ENCODE measurements around the gene KIAA1549. TPM values are rescaled to one million over a fixed set of nuclear protein-coding genes. Genes with fewer than 3 reads are reported as not detected.
A peak's percentile ranks its signal among the peaks of the same experiment; 100 is the strongest.

Gene KIAA1549
- total and polyA plus RNA-seq, 2 donors (not counting 1 experiment from before 2014, with no cell fraction given): under 0.01 to 0.52 TPM

- Histone ChIP-seq H3K4me3 (ENCODE audit: control extremely low read depth in 1 of 5, extremely low read depth in 1 of 5, insufficient read depth in 1 of 5, low read depth in 2 of 5, low read length in 4 of 5) (no peak overlapping the region), H3K9me3 (ENCODE audit: control extremely low read depth in 1 of 3, control insufficient read depth in 2 of 3, insufficient read depth in 1 of 3, low read length in 2 of 3) (no peaks in the 10 kb centered on the region), H3K4me2 (replicated peaks; ENCODE audit: low read depth, low read length, poor library complexity, severe bottlenecking) (no peak overlapping the region), H3K27ac (ENCODE audit: low read length in 2 of 2) (no peak overlapping the region), H4K20me1 (ENCODE audit: control insufficient read depth, insufficient read depth, low read length, poor library complexity, severe bottlenecking) (no peaks in the 10 kb centered on the region), H3K79me2 (ENCODE audit: control insufficient read depth, insufficient read depth, low read length) (no peaks in the 10 kb centered on the region), H3K4me1 (ENCODE audit: control insufficient read depth in 2 of 2, insufficient read depth in 2 of 2, low read length in 2 of 2) (peaks cover 0 to 3% of the 10 kb centered on the region in 2 donors), H2AFZ (ENCODE audit: insufficient read depth, low read depth, low read length, poor library complexity, severe bottlenecking) (no peak overlapping the region), H3K9ac (ENCODE audit: low read length) (no peak overlapping the region), H3K36me3 (replicated peaks in 1 of 2; ENCODE audit: control extremely low read depth in 1 of 2, control insufficient read depth in 1 of 2, extremely low read depth in 1 of 2, insufficient read depth in 2 of 2, low read length in 1 of 2) (no peaks in the 10 kb centered on the region), H3K27me3 (replicated peaks in 1 of 4; ENCODE audit: control extremely low read depth in 1 of 4, control insufficient read depth in 3 of 4, insufficient read depth in 4 of 4, low read length in 3 of 4) (peaks cover 0 to 2% (median 0%) of the 10 kb centered on the region in 4 experiments)
- Mint-ChIP-seq H3K27ac (no peak overlapping the region), H3K4me1 (peaks cover 4% of the 10 kb centered on the region), H3K9me3 (ENCODE audit: insufficient read depth) (no peaks in the 10 kb centered on the region), H3K4me3 (no peak overlapping the region), H3K27me3 (peaks cover 15% of the 10 kb centered on the region)
- no peak for DNase-seq
- ChIA-PET POLR2A (no interaction called here), CTCF (interaction anchor here (1.1 to 6.7 kb wide), 5 partner anchors 12 to 108 kb away, joined by 3 to 85 read pairs (median 8); partner anchors contain the start of gene ZC3HAV1L)
- no peak for TF ChIP-seq CTCF (IDR thresholded peaks at IDR 0.05)
- no peak for TF ChIP-seq EZH2 (IDR thresholded peaks at IDR 0.05; ENCODE audit: borderline replicate concordance, insufficient read depth, low read depth, low read length, poor library complexity, severe bottlenecking)
- ATAC-seq (ENCODE audit: low read depth): no peak
- no CpG with 5 or more reads among the region's 3 CpGs for WGBS (ENCODE audit: insufficient coverage)
- intact Hi-C loops (cut with micrococcal nuclease): no loop called here
Measured at GRCh38 chr7:139018910-139019309, 37.7 kb upstream of the KIAA1549 start.

- CTCF ChIA-PET: interaction anchor here (0.8 to 6.7 kb wide), 21 partner anchors 8 to 601 kb away, joined by 3 to 85 read pairs (median 4); a partner anchor contains a TSS
- POLR2A ChIA-PET: no interaction called here
- no peaks in the 10 kb centered on the region for H3K36me3 ChIP-seq (replicated peaks in 1 of 2; ENCODE audit: control extremely low read depth in 1 of 2, control insufficient read depth in 1 of 2, extremely low read depth in 1 of 2, insufficient read depth in 2 of 2, low read length in 1 of 2)
- Mint-ChIP-seq H3K27ac (no peak overlapping the region), H3K9me3 (ENCODE audit: insufficient read depth) (no peaks in the 10 kb centered on the region), H3K4me3 (no peak overlapping the region), H3K4me1 (peaks cover 4% of the 10 kb centered on the region), H3K27me3 (peaks cover 20% of the 10 kb centered on the region)
- TF ChIP-seq CTCF (IDR thresholded peaks at IDR 0.05): peak; percentile 66
- no peak for TF ChIP-seq EZH2 (IDR thresholded peaks at IDR 0.05; ENCODE audit: borderline replicate concordance, insufficient read depth, low read depth, low read length, poor library complexity, severe bottlenecking)
- WGBS (ENCODE audit: insufficient coverage): 24% methylated on average over 5 of the region's 7 CpGs
- intact Hi-C loops (cut with micrococcal nuclease): loop anchor here (1.0 kb wide), 1 partner anchor 58 kb away; no protein-coding TSS in a partner anchor
- no peaks in the 10 kb centered on the region for H3K79me2 ChIP-seq (ENCODE audit: control insufficient read depth, insufficient read depth, low read length)
- H3K27me3 ChIP-seq (replicated peaks in 1 of 4; ENCODE audit: control extremely low read depth in 1 of 4, control insufficient read depth in 3 of 4, insufficient read depth in 4 of 4, low read length in 3 of 4): peaks cover 0 to 2% (median 0%) of the 10 kb centered on the region in 4 experiments
- no peak overlapping the region for H3K4me3 ChIP-seq (ENCODE audit: control extremely low read depth in 1 of 5, extremely low read depth in 1 of 5, insufficient read depth in 1 of 5, low read depth in 2 of 5, low read length in 4 of 5)
- H3K4me1 ChIP-seq (ENCODE audit: control insufficient read depth in 2 of 2, insufficient read depth in 2 of 2, low read length in 2 of 2): peaks cover 0 to 3% of the 10 kb centered on the region in 2 donors
- DNase-seq (peak; percentile 66), ATAC-seq (ENCODE audit: low read depth) (peak; percentile 78)
- no peak overlapping the region for H3K9ac ChIP-seq (ENCODE audit: low read length)
- no peaks in the 10 kb centered on the region for H4K20me1 ChIP-seq (ENCODE audit: control insufficient read depth, insufficient read depth, low read length, poor library complexity, severe bottlenecking)
- no peaks in the 10 kb centered on the region for H3K9me3 ChIP-seq (ENCODE audit: control extremely low read depth in 1 of 3, control insufficient read depth in 2 of 3, insufficient read depth in 1 of 3, low read length in 2 of 3)
- no peak overlapping the region for H3K27ac ChIP-seq (ENCODE audit: low read length in 2 of 2)
- H3K4me2 ChIP-seq (replicated peaks; ENCODE audit: low read depth, low read length, poor library complexity, severe bottlenecking): no peak overlapping the region
- H2AFZ ChIP-seq (ENCODE audit: insufficient read depth, low read depth, low read length, poor library complexity, severe bottlenecking): no peak overlapping the region
Measured at GRCh38 chr7:139016931-139017511, 35.8 kb upstream of the KIAA1549 start.

Data from B cell (primary cell).